ENCODE measurements around the gene SP140. TPM values are rescaled to one million over a fixed set of nuclear protein-coding genes. Genes with fewer than 3 reads are reported as not detected.
"Not testable (repeated sequence)": the region's sequence is repeated elsewhere in the genome, so short reads cannot be mapped to it uniquely, and the experiment has no call there.

Gene SP140
- total RNA-seq (2014; rRNA removed; shearing (Covaris generic)) = 0.12 and 0.59 TPM in 2 replicates

- no peak for DNase-seq (ENCODE audit: low read depth)
Measured at GRCh38 chr2:230225486-230225885, at the start of gene SP140. Gene SP140, plus strand, starts transcription at chr2:230225736. Its CDS starts 109 bp downstream, at chr2:230225845.

DNA sequence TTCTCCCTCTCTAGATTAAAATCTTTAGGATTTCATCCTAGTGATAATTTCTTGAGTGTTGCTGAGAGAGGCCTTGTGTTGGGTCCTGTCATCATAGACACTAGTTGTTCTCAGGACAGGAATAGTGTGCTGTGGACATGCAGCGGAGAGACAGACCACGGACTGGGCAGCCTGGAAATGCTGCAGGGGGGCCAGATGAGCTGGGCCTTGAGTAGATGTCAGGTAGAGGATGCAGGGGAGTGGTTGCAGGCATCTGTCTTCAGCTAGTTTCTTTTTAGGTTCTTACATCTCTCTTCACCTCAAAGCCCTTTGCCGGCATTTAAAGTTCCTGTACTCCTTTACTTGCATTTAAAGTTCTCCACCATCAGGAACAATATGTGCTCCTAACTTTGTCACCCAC, 48.5 kb upstream of the SP140 start:
- DNase-seq (ENCODE audit: low read depth) = no peak

- no peak for DNase-seq (ENCODE audit: low read depth)
Measured at GRCh38 chr2:230178546-230179485, 46.7 kb upstream of the SP140 start.

- no peak for DNase-seq (ENCODE audit: low read depth)
Measured at GRCh38 chr2:230179907-230180306, 45.6 kb upstream of the SP140 start.

DNA sequence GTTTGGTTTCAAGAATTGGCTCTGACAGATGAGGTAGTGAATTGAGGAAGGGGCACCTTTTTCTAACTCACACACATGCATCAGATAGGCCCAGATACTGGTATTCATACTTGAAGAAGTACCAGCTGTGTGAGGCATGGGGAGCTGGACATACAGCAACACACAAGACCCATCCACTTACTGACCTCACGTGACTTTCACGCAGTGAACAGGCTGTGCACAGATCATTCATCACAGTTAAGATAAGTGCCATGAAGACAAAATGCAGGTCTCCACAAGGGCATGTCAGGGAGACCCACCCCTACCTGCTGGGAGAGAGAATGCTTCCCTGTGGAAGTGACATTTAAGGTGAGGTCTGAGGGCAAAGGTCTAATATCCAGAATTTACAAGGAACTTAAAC, 44.3 kb upstream of the SP140 start:
- DNase-seq (ENCODE audit: low read depth) = no peak

- no peak for DNase-seq (ENCODE audit: low read depth)
Measured at GRCh38 chr2:230184727-230185578, 40.6 kb upstream of the SP140 start.

DNA sequence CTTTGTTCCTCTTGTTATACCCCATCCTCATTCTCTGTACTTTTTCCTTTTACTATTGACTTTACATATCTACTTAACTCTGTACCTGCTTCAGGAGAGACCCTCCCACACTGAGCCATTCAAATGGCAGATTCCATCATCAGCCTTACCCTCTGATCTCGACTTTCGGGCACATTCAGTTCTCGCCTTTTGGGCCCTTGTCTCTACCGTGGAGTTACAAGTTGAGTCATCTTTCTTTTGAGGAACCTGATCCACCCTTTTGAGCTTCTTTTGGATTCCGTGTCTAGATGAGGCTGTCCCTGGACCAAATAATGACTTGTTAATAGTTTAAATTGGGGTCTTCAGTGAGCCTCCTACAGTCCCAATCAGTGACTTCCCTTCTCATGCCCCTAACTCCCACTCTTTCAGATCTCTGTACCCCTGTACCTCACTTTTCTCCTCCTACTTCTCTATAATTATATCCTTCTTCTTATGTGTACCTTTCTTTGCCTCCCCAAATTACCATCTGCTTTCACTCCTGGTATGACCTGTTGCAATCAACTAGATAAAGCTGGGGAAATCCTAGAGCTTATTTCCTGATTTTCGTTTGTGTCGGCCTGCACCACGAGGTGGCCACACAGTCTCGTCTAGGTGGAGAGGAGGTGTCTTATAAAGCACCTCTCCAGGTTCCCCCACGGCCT, 23.0 kb upstream of the SP140 start:
- DNase-seq (ENCODE audit: low read depth) = no peak

DNA sequence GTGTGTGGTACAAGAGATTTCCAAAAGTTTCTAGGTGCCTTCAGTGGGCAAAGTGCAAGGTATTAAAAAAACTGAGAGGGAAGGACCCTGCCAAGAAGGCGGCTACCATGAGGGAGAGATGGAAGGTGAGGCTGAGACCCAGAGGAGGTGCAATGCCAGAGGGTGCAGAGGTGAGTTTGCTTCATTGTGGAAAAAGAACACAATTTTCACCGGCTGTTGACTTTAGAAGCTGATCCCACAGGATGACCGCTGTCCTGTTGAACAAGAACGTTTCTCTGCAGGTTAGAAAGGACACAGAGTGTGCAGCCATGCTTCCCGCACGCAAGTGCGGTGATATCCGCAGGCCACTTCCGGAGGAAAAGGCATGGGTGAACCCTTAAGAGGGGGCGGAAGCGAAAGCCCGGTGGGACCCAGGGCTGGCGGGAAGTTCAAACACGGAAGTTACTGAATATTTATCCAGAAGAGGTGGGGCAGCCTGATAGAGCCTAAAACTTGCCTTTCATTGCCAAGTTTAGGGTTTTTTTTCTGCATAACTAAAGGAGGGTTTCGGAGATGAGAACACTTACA, 22.3 kb upstream of the SP140 start:
- no peak for DNase-seq (ENCODE audit: low read depth)

GRCh38 chr2:230205034-230205433, 20.5 kb upstream of the SP140 start:
- DNase-seq (ENCODE audit: low read depth) = no peak

DNA sequence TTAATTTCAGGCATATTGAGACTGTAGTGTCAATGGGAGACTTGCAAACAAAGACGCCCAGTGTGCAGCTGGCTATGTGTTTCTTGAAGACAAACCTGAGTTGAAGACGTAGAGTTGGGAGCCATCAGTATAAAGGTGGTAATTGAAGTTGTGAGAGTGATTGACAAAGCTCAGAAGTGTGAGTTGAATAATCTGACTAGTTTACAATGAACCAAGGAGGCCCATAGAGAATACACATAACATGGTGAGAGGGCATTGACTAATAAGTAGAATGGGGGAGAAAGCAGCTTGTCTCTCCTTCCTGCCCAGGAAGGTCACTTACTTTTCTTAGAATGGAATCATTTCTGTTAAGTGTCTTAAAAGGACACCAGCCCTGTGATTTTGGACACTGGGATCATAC, 19.8 kb upstream of the SP140 start:
- no peak for DNase-seq (ENCODE audit: low read depth)

DNA sequence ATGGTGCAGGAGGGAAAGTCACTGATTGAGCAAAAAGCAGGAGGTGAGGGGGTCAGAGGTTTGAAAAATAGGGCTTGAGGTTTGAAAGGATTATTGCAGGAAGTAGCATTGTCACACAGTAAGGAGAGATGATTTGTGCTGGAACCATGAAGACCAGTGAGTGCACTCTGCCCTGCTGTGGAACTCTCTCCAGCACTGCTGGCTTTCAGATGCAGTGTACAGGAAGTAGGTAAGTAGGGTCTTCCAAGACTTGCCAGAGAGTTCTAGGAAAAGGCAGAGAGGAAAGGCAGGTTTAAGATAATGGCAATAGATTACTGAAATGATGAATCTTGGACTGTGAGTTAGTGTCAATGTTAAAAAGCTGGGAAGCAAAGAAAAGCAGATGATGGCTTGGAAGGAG, 17.0 kb upstream of the SP140 start:
- DNase-seq (ENCODE audit: low read depth) = no peak

DNA sequence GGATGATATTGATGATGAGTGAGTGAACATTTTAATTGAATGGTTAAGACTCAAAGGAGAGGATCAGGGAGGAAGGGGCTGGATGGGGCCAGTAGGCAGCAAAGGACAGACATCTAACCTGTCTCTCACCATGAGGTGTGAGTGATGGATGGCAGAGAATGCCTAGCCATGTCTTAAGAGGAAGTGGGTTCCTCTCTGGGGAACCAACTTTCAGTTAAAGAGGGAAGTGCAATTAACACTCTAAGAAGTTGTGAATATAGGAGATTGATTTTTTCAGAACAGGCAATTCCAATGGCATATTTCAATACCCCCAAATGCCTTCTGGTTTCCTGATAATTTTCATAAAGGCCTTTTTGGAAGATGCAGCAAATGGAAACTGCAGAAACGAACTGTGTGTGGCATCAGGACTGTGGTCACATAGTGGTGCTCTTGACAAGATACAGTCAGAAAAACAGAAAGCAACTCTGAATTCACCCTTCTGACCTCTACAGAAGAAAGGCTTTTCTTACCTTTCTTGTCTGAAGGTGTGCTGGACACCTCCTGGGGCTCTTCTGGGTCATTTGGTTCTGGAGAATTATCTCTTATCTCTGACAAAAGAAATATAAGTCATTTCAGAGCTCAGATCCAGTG, 16.0 kb upstream of the SP140 start:
- DNase-seq (ENCODE audit: low read depth) = no peak

DNA sequence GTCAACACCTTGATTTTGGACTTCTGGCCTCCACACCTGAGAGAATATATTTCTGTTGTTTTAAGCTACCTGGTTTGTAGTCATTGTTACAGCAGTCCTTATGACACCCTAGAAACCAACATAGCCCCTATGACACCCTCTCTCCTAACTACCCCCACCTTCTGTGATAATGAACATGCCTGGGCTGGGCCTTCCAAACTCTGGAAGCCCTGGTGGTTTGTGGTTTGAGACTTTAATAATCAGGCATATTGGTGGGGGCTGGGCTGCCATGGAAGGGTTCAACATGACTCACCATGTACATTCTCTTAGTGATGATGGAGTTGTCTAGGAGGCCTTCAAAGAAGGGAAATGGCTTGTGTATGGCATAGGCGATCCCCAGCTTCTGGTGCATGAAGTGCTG, 9.0 kb upstream of the SP140 start:
- DNase-seq (ENCODE audit: low read depth) = no peak

DNA sequence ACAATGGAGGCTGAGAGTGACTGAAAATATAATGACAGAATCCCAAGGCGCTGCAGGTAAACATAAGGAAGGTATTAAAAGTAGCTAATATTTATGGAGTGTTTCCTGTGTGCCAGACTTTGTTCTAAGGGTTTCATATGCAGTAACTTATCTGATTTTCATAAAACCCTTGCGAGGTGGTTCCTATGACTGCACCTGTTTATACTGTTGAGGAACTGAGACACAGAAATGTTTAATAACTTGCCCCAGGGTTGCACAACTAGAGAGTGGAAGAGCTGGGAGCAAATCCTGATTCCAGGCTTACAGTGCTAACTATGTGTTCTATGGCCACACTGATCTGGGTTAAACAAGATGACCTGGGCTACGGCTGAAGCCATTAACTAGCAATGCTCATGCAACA, 8.1 kb upstream of the SP140 start:
- DNase-seq (ENCODE audit: low read depth) = no peak

GRCh38 chr2:230218421-230218820, 7.1 kb upstream of the SP140 start:
- no peak for DNase-seq (ENCODE audit: low read depth)

GRCh38 chr2:230219419-230220331, 5.9 kb upstream of the SP140 start, which contains the start of gene SP110:
Gene SP110, minus strand, starts transcription at chr2:230219984. Its CDS starts 3,057 bp downstream, at chr2:230216927.
- DNase-seq (ENCODE audit: low read depth) = peak; percentile 96

DNA sequence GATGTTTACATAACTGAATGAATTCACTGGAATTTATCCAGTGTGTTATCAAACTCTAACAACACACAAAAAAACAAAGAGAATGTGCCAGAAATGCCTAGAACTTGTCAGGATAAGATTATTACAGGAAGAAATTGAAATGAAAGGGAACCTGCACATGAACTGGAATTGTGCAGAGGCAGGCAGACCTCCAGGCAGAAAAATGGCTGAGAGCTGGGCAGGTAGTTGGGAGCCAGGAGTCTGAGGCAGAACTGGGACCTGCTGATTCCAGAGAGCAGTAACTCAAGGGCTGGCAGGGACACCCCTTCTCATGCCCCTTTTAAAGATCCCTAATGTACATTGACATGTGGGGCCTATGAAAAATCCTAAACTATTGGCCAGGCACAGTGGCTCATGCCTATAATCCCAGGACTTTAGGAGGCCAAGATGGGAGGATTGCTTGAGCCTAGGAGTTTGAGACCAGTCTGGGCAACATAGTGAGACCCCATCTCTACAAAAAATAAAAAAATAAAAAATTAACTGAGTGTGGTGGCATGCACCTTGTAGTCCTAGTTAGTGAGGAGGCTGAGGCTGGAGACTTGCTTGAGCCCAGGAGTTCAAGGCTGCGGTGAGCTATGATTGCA, 5.1 kb upstream of the SP140 start:
- no peak for DNase-seq (ENCODE audit: low read depth)

DNA sequence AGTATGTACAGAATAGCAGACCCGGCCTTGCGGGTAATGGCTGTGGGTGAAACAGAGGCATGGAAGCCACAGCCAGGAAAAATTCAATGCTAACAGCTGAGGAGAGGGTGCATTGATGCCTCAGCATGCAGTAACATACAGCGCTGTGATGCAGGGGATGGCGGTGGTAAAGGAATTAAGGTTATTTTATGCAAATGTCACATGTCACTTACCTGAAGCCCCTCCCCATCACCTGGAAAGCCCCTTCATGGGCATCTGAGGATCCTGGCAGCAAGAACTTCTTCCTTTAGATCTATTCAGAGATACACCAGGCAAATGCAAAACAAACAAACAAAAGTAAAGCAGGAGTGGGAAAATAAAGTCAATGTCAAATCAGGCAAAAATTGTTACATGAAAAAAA, 4.0 kb upstream of the SP140 start:
- no peak for DNase-seq (ENCODE audit: low read depth)

DNA sequence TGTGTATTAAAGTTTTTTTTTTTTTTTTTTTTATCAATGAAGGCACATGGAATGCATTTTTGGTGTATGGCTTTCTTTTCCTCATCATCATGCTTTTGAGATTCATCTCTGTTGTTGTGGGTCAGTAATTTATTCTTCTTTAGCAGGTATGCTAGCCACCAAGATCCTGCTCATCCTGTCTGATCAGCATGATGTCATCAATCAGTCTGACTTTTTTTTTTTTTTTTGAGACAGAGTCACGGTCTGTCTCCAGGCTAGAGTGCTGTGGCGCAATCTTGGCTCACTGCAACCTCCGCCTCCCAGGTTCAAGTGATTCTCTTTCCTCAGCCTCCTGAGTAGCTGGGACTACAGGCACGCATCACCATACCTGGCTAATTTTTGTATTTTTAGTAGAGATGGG, 2.7 kb upstream of the SP140 start:
- not testable (repeated sequence) for DNase-seq (ENCODE audit: low read depth)

- no peak for DNase-seq (ENCODE audit: low read depth)
Measured at GRCh38 chr2:230224458-230224857, 1.1 kb upstream of the SP140 start.

Data from RPMI7951 (cell line).